OCI-LY7 (cell line): ENCODE data around the gene CSHL1. TPM values are rescaled to one million over a fixed set of nuclear protein-coding genes. Genes with fewer than 3 reads are reported as not detected.

Source experiments
- BruUV-seq: library from RNA; stranded (reverse); fragments of 400-500 nt; replicated peaks from 2 replicates; lab custom pipeline; 2021; lab: Mats Ljungman, UMichigan
- CTCF ChIA-PET: fragments of 300-600 bp; sonication (Branson Sonifier 250); formaldehyde crosslinking; loops from one replicate; lab custom pipeline; 2022; ENCODE audit warnings: antibody characterized with exemption; ENCODE audit not compliant: unreplicated experiment; lab: Charles Lee
- POLR2A ChIA-PET: fragments of 300-600 bp; sonication (Branson Sonifier 250); formaldehyde crosslinking; loops from one replicate; lab custom pipeline; 2022; ENCODE audit warnings: antibody characterized with exemption; lab: Charles Lee
- DNase-seq: peaks from one replicate; pipeline ENCODE4 v3.0.0-alpha.2; 2015; ENCODE audit warnings: low spot score
- H2AFZ ChIP-seq: fragments of 200-600 bp; sonication (generic), shearing (Covaris generic); 2 replicates; pipeline ENCODE4 v1.6.1; 2014; ENCODE audit warnings: mild to moderate bottlenecking, antibody characterized with exemption, low read length, moderate library complexity
- H3K27ac ChIP-seq: fragments of 200-600 bp; sonication (generic); 2 replicates; pipeline ENCODE4 v1.5.1; 2014; ENCODE audit warnings: mixed run types, low read depth, mild to moderate bottlenecking, moderate library complexity, low read length, inconsistent platforms; ENCODE audit not compliant: poor library complexity, severe bottlenecking
- H3K36me3 ChIP-seq: fragments of 200-600 bp; sonication (generic); 2 replicates; pipeline ENCODE4 v1.6.1; 2014; ENCODE audit warnings: mild to moderate bottlenecking, antibody characterized with exemption, low read length, moderate library complexity, mixed read lengths; ENCODE audit not compliant: insufficient read depth
- H3K4me1 ChIP-seq: fragments of 200-600 bp; sonication (generic); 2 replicates; pipeline ENCODE4 v1.5.1; 2014; ENCODE audit warnings: mild to moderate bottlenecking, low read length; ENCODE audit not compliant: insufficient read depth, poor library complexity, severe bottlenecking
- H3K4me2 ChIP-seq: fragments of 200-600 bp; sonication (generic); 2 replicates; pipeline ENCODE4 v1.6.1; 2014; ENCODE audit warnings: mild to moderate bottlenecking, low read length
- H3K4me3 ChIP-seq: fragments of 200-600 bp; sonication (generic); 2 replicates; pipeline ENCODE4 v1.5.1; 2014; ENCODE audit warnings: mild to moderate bottlenecking, low read depth, low read length; ENCODE audit not compliant: poor library complexity, severe bottlenecking
- H3K79me2 ChIP-seq: fragments of 200-600 bp; sonication (generic); 2 replicates; pipeline ENCODE4 v1.6.1; 2016; ENCODE audit warnings: low read depth, mild to moderate bottlenecking, low read length, moderate library complexity, mixed read lengths; ENCODE audit not compliant: insufficient read depth
- H3K9me2 ChIP-seq: fragments of 200-600 bp; sonication (generic); 2 replicates; pipeline ENCODE4 v1.6.1; 2016; ENCODE audit warnings: mild to moderate bottlenecking, low read length, mixed read lengths; ENCODE audit not compliant: insufficient read depth
- H3K9me3 ChIP-seq: fragments of 200-600 bp; sonication (generic); 2 replicates; pipeline ENCODE4 v1.6.1; 2014; ENCODE audit warnings: mild to moderate bottlenecking, mixed run types, low read length, mixed read lengths
- H4K20me1 ChIP-seq: fragments of 200-600 bp; sonication (generic); 2 replicates; pipeline ENCODE4 v1.6.1; 2014; ENCODE audit warnings: mild to moderate bottlenecking, antibody characterized with exemption, low read length, moderate library complexity, mixed read lengths; ENCODE audit not compliant: insufficient read depth
- EZH2phosphoT487 ChIP-seq: fragments of 200-600 bp; sonication (generic); IDR thresholded peaks from 2 replicates; pipeline ENCODE4 v1.6.1; 2018; ENCODE audit warnings: low read depth, borderline replicate concordance, mild to moderate bottlenecking, mixed run types, antibody characterized with exemption, low read length, moderate library complexity, mixed read lengths
- intact Hi-C: fragments of 100-400 bp; cut with micrococcal nuclease; formaldehyde crosslinking; loops from one replicate; pipeline ENCODE4 v1.10.0; 2022; ENCODE audit not compliant: unreplicated experiment
- total RNA-seq, 2 experiments: library from RNA; depleted of rRNA in 1 of 2; stranded (reverse); fragments of >200 nt in 1 of 2; shearing (Covaris generic) in 1 of 2; gene quantifications; 2 replicates each; pipeline ENCODE4 v1.2.3, GENCODE V29; 2014 to 2022
- TF ChIP-seq, protein P1 (sequence below): fragments of 200-600 bp; sonication (generic); conservative IDR thresholded peaks from 2 replicates; pipeline ENCODE4 v1.5.1; 2014; ENCODE audit warnings: mild to moderate bottlenecking, antibody characterized with exemption, low read length, moderate library complexity, mixed read lengths

CSHL1 gene
- total RNA-seq, 2 experiments from 2014 or later: not detected

DNA sequence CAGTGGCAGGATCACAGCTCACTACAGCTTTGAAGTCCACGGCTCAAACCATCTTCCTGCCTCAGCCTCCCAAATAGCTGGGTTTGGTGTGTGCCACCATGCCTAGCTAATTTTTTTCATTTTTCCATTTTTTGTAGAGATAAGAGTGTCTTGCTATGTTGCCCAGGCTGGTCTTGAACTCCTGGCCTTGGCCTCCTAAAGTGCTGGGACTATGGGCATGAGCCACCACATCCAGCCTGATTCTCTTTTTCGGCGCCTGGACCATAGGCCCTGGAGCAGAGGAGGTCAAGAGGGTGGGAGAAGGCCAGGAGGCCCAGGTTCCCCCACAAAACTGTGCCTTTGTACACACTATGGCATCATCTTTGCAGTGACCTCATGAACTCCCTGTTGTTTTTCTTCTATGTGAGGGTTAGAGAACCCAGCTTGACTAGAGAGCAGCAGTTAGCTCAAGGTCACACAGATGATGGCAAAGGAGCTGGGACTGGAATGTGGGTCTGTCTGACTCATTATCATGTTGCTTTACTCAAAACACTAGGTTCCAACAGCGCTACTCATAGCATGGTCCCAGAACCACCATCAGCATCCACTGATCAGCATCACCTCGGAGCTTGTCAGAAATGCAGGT is 45.4 kb upstream of the CSHL1 start:
- Histone ChIP-seq H3K9me3 (no peaks in the 10 kb centered on the region), H2AFZ (no peak overlapping the region), H3K79me2 (no peaks in the 10 kb centered on the region), H4K20me1 (no peaks in the 10 kb centered on the region), H3K4me1 (peaks cover 43% of the 10 kb centered on the region), H3K27ac (no peak overlapping the region), H3K9me2 (no peaks in the 10 kb centered on the region), H3K36me3 (no peaks in the 10 kb centered on the region), H3K4me3 (no peak overlapping the region), H3K4me2 (no peak overlapping the region)
- no TSS peak for BruUV-seq
- intact Hi-C loops: no loop called here
- CTCF ChIA-PET: interaction anchor here (0.6 to 2.2 kb wide), 2 partner anchors 37 to 254 kb away, joined by 3 to 17 read pairs; partner anchors contain the start of gene GH1
- DNase-seq: no peak
- POLR2A ChIA-PET: interaction anchor here (1.1 kb wide), 1 partner anchor 22 kb away, joined by 5 read pairs; no protein-coding TSS in a partner anchor
- no peak for TF ChIP-seq EZH2phosphoT487
- TF ChIP-seq, protein P1, sequence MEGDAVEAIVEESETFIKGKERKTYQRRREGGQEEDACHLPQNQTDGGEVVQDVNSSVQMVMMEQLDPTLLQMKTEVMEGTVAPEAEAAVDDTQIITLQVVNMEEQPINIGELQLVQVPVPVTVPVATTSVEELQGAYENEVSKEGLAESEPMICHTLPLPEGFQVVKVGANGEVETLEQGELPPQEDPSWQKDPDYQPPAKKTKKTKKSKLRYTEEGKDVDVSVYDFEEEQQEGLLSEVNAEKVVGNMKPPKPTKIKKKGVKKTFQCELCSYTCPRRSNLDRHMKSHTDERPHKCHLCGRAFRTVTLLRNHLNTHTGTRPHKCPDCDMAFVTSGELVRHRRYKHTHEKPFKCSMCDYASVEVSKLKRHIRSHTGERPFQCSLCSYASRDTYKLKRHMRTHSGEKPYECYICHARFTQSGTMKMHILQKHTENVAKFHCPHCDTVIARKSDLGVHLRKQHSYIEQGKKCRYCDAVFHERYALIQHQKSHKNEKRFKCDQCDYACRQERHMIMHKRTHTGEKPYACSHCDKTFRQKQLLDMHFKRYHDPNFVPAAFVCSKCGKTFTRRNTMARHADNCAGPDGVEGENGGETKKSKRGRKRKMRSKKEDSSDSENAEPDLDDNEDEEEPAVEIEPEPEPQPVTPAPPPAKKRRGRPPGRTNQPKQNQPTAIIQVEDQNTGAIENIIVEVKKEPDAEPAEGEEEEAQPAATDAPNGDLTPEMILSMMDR: no peak

DNA sequence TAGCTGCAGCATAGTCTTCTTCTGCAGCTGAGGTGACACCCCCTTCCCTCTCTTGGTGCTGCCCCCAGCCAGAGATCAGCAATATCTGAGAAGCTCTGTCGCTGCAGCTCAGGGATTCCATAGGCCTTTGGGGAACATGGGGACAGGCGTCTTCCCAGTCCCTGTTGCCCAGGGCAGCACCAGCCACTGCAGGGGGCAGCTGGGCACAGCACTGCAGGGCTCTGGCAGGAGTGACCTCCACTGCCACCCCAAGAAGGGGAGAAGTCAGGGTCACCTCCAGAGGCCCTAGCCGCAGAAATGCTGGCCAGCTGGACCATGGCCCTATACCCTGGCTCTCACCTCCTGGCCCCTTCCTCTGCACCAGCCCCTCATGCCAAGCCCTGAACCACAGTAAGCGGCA is 44.7 kb upstream of the CSHL1 start:
- no peaks in the 10 kb centered on the region for H3K9me2 ChIP-seq
- TF ChIP-seq, protein P1: no peak
- TF ChIP-seq EZH2phosphoT487: no peak
- H4K20me1 ChIP-seq: no peaks in the 10 kb centered on the region
- POLR2A ChIA-PET: interaction anchor here (1.1 kb wide), 1 partner anchor 22 kb away, joined by 5 read pairs; no protein-coding TSS in a partner anchor
- CTCF ChIA-PET: interaction anchor here (0.6 to 2.2 kb wide), 2 partner anchors 36 to 254 kb away, joined by 3 to 17 read pairs; partner anchors contain the start of gene GH1
- no peak for DNase-seq
- BruUV-seq: no TSS peak
- H3K27ac ChIP-seq: no peak overlapping the region
- no peak overlapping the region for H2AFZ ChIP-seq
- no peaks in the 10 kb centered on the region for H3K9me3 ChIP-seq
- H3K4me1 ChIP-seq: peaks cover 42% of the 10 kb centered on the region
- no peaks in the 10 kb centered on the region for H3K79me2 ChIP-seq
- no peaks in the 10 kb centered on the region for H3K36me3 ChIP-seq
- H3K4me3 ChIP-seq: no peak overlapping the region
- intact Hi-C loops: loop anchor here (2.0 kb wide), 2 partner anchors 35 to 177 kb away; no protein-coding TSS in a partner anchor
- no peak overlapping the region for H3K4me2 ChIP-seq
